NB4 (cell line): ENCODE results near the gene POLA1.

Source experiments
- DNase-seq: peaks from one replicate; pipeline ENCODE4 v3.0.0; 2010; ENCODE audit warnings: low read depth
- H3K4me3 ChIP-seq: one replicate; pipeline ENCODE4 v1.5.1; 2011; ENCODE audit warnings: mild to moderate bottlenecking, low read depth, low read length, moderate library complexity
- CTCF ChIP-seq: IDR thresholded peaks from one replicate; pipeline ENCODE4 v1.5.1; 2012; ENCODE audit warnings: low read depth, low read length
- MAX ChIP-seq: IDR thresholded peaks from 2 replicates; pipeline ENCODE4 v1.6.1; 2011; ENCODE audit warnings: low read depth, low read length
- MYC ChIP-seq: IDR thresholded peaks from 2 replicates; pipeline ENCODE4 v1.6.1; 2011; ENCODE audit warnings: low read depth, low read length
- POLR2A ChIP-seq: IDR thresholded peaks from 2 replicates; pipeline ENCODE4 v1.6.1; 2011; ENCODE audit warnings: mild to moderate bottlenecking; ENCODE audit not compliant: insufficient read length; ENCODE audit errors: extremely low read depth

Gene POLA1

GRCh38 chrX:25007059-25008053, 313.6 kb downstream of the POLA1 start:
- DNase-seq: no peak
- TF ChIP-seq POLR2A: no peak
- no peak for TF ChIP-seq MYC
- no peak for TF ChIP-seq CTCF
- no peak for TF ChIP-seq MAX
- H3K4me3 ChIP-seq: no peak overlapping the region

GRCh38 chrX:25009407-25009806, 315.7 kb downstream of the POLA1 start:
- no peak overlapping the region for H3K4me3 ChIP-seq
- no peak for DNase-seq
- TF ChIP-seq MYC (no peak), CTCF (no peak), MAX (no peak), POLR2A (no peak)

- no peak overlapping the region for H3K4me3 ChIP-seq
- no peak for DNase-seq
- TF ChIP-seq CTCF (no peak), POLR2A (no peak), MYC (no peak), MAX (no peak)
These were observed 317.3 kb downstream of the POLA1 start for GRCh38 chrX:25010784-25011588.

- no peak overlapping the region for H3K4me3 ChIP-seq
- no peak for DNase-seq
- TF ChIP-seq POLR2A: no peak
- TF ChIP-seq CTCF: no peak
- TF ChIP-seq MYC: no peak
- no peak for TF ChIP-seq MAX
These were observed 318.1 kb downstream of the POLA1 start for GRCh38 chrX:25011589-25012432.

- TF ChIP-seq MAX (no peak), POLR2A (no peak), MYC (no peak), CTCF (no peak)
- peak; percentile 31 for DNase-seq
- H3K4me3 ChIP-seq: no peak overlapping the region
These were observed 318.7 kb downstream of the POLA1 start for GRCh38 chrX:25012433-25012735.
